Measurements from ENCODE around the gene MCTP1. TPM values are rescaled to one million over a fixed set of nuclear protein-coding genes. Genes with fewer than 3 reads are reported as not detected.

Gene MCTP1
- total and polyA plus RNA-seq, 10 of the 15 experiments (the other 5 are each of a cell fraction or from before 2014, with no cell fraction given): 12.6 to 45.9 (median 18.8) TPM

DNA sequence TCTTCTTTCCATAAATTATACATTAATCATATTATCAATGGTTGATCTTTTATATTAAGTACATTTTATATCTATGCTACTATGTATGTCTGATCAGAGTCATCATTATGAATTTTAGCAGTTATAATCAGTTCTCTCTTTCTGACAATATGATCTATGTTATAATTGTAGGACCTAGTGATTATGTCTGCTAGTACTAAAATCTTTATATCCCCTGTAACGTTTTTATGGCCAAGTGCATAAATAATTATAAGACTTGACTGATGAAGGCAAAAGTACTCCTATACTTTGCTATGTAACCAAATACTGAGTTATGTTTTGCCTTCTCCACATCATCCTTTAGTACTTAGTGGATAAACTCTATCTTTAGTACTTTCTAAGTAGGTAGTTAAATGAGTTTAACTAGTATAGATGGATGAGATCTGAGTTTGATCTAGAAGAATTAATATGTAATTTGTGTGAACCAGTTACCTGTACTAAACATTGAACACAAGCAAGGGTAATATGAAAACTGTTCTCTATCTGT lies 591.0 kb downstream of the MCTP1 start (continued):
- TF ChIP-seq, protein P1, sequence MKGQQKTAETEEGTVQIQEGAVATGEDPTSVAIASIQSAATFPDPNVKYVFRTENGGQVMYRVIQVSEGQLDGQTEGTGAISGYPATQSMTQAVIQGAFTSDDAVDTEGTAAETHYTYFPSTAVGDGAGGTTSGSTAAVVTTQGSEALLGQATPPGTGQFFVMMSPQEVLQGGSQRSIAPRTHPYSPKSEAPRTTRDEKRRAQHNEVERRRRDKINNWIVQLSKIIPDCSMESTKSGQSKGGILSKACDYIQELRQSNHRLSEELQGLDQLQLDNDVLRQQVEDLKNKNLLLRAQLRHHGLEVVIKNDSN (IDR thresholded peaks at IDR 0.05; ENCODE audit: borderline replicate concordance, extremely low read length, insufficient read depth, low read depth, low read length): no peak
- TF ChIP-seq SREBF2 (IDR thresholded peaks at IDR 0.05; ENCODE audit: low read length) (no peak), MTA2 (IDR thresholded peaks at IDR 0.05; ENCODE audit: low read depth) (no peak), RB1 (IDR thresholded peaks at IDR 0.05; ENCODE audit: borderline replicate concordance) (no peak), FOXM1 (IDR thresholded peaks at IDR 0.05; ENCODE audit: low read depth, low read length) (no peak)
- TF ChIP-seq, protein P2, sequence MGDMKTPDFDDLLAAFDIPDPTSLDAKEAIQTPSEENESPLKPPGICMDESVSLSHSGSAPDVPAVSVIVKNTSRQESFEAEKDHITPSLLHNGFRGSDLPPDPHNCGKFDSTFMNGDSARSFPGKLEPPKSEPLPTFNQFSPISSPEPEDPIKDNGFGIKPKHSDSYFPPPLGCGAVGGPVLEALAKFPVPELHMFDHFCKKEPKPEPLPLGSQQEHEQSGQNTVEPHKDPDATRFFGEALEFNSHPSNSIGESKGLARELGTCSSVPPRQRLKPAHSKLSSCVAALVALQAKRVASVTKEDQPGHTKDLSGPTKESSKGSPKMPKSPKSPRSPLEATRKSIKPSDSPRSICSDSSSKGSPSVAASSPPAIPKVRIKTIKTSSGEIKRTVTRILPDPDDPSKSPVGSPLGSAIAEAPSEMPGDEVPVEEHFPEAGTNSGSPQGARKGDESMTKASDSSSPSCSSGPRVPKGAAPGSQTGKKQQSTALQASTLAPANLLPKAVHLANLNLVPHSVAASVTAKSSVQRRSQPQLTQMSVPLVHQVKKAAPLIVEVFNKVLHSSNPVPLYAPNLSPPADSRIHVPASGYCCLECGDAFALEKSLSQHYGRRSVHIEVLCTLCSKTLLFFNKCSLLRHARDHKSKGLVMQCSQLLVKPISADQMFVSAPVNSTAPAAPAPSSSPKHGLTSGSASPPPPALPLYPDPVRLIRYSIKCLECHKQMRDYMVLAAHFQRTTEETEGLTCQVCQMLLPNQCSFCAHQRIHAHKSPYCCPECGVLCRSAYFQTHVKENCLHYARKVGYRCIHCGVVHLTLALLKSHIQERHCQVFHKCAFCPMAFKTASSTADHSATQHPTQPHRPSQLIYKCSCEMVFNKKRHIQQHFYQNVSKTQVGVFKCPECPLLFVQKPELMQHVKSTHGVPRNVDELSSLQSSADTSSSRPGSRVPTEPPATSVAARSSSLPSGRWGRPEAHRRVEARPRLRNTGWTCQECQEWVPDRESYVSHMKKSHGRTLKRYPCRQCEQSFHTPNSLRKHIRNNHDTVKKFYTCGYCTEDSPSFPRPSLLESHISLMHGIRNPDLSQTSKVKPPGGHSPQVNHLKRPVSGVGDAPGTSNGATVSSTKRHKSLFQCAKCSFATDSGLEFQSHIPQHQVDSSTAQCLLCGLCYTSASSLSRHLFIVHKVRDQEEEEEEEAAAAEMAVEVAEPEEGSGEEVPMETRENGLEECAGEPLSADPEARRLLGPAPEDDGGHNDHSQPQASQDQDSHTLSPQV (IDR thresholded peaks at IDR 0.05): no peak
- TF ChIP-seq, protein P3, sequence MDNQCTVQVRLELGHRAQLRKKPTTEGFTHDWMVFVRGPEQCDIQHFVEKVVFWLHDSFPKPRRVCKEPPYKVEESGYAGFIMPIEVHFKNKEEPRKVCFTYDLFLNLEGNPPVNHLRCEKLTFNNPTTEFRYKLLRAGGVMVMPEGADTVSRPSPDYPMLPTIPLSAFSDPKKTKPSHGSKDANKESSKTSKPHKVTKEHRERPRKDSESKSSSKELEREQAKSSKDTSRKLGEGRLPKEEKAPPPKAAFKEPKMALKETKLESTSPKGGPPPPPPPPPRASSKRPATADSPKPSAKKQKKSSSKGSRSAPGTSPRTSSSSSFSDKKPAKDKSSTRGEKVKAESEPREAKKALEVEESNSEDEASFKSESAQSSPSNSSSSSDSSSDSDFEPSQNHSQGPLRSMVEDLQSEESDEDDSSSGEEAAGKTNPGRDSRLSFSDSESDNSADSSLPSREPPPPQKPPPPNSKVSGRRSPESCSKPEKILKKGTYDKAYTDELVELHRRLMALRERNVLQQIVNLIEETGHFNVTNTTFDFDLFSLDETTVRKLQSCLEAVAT (IDR thresholded peaks at IDR 0.05): no peak

All from GM12878 (cell line).